MCF 10A (cell line): ENCODE results near the gene OR10G2. TPM values are rescaled to one million over a fixed set of nuclear protein-coding genes. Genes with fewer than 3 reads are reported as not detected.

Experiments
- BruUV-seq: library from RNA; stranded (reverse); fragments of 400-500 nt; replicated peaks from 2 replicates; lab custom pipeline; 2021; lab: Mats Ljungman, UMichigan
- CTCF ChIA-PET: fragments of 300-600 bp; sonication (Branson Sonifier 250); formaldehyde crosslinking; extraction: SDS; loops from one replicate; lab custom pipeline; 2021; ENCODE audit warnings: antibody characterized with exemption, inconsistent platforms; lab: Yijun Ruan, JAX
- POLR2A ChIA-PET: fragments of 300-600, 350-650 bp; sonication (Branson Sonifier 250); formaldehyde crosslinking; extraction: SDS; loops from one replicate; lab custom pipeline; 2020; ENCODE audit warnings: antibody characterized with exemption, inconsistent platforms; lab: Yijun Ruan, JAX
- DNase-seq: peaks from one replicate; pipeline ENCODE4 v3.0.0-alpha.2; 2018; ENCODE audit not compliant: unreplicated experiment
- H3K27ac Mint-ChIP-seq: one replicate; pipeline ENCODE4 v1.8.0; 2022; ENCODE audit warnings: mild to moderate bottlenecking, low read depth, mixed read lengths; ENCODE audit not compliant: unreplicated experiment
- H3K27me3 Mint-ChIP-seq: one replicate; pipeline ENCODE4 v1.8.0; 2022; ENCODE audit warnings: mixed read lengths; ENCODE audit not compliant: insufficient read depth, unreplicated experiment
- H3K36me3 Mint-ChIP-seq: one replicate; pipeline ENCODE4 v1.8.0; 2022; ENCODE audit warnings: mild to moderate bottlenecking, moderate library complexity, mixed read lengths; ENCODE audit not compliant: insufficient read depth, unreplicated experiment
- H3K4me1 Mint-ChIP-seq: one replicate; pipeline ENCODE4 v1.8.0; 2022; ENCODE audit warnings: mixed read lengths; ENCODE audit not compliant: insufficient read depth, unreplicated experiment
- H3K4me3 Mint-ChIP-seq: one replicate; pipeline ENCODE4 v1.8.0; 2022; ENCODE audit warnings: mild to moderate bottlenecking, moderate library complexity, mixed read lengths; ENCODE audit not compliant: unreplicated experiment
- H3K9me3 Mint-ChIP-seq: one replicate; pipeline ENCODE4 v1.8.0; 2022; ENCODE audit warnings: mixed read lengths; ENCODE audit not compliant: unreplicated experiment
- intact Hi-C: fragments of 100-400 bp; cut with micrococcal nuclease; formaldehyde crosslinking; loops from 2 replicates; pipeline ENCODE4 v1.14.1; 2022
- total RNA-seq: library from RNA; stranded (reverse); gene quantifications from 2 replicates; pipeline ENCODE4 v1.2.3, GENCODE V29; 2022
- TF ChIP-seq, protein P1 (sequence below): fragments of 200-600 bp; IDR thresholded peaks from one replicate; pipeline ENCODE4 v1.8.0; 2022; ENCODE audit warnings: antibody characterized with exemption, mild to moderate bottlenecking; ENCODE audit not compliant: unreplicated experiment

The OR10G2 gene
- total RNA-seq, 1 experiment from 2014 or later: not detected

DNA sequence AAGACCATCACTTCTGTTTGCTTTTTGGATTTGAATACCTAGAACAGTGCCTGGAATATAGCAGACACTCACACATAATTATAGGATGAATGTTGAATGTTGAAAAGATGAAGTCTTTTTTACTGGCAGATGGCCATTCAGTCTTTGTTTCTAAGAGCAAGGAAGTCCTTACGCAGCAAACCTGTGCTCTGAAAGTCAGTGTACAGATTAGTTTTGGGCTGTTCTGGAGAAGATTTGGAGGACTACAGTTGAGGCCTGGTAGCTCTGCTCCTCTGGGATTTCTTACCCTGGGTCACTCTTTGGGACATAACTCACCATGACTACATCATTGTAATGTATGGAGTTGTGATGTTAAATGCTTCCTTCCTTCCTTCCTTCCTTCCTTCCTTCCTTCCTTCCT lies 22.2 kb upstream of the OR10G2 start:
- BruUV-seq: no TSS peak
- intact Hi-C loops: no loop called here
- Mint-ChIP-seq H3K27ac (no peak overlapping the region), H3K36me3 (no peaks in the 10 kb centered on the region), H3K9me3 (no peaks in the 10 kb centered on the region), H3K27me3 (peaks cover 30% of the 10 kb centered on the region), H3K4me1 (no peaks in the 10 kb centered on the region), H3K4me3 (no peak overlapping the region)
- ChIA-PET CTCF (no interaction called here), POLR2A (no interaction called here)
- TF ChIP-seq, protein P1, sequence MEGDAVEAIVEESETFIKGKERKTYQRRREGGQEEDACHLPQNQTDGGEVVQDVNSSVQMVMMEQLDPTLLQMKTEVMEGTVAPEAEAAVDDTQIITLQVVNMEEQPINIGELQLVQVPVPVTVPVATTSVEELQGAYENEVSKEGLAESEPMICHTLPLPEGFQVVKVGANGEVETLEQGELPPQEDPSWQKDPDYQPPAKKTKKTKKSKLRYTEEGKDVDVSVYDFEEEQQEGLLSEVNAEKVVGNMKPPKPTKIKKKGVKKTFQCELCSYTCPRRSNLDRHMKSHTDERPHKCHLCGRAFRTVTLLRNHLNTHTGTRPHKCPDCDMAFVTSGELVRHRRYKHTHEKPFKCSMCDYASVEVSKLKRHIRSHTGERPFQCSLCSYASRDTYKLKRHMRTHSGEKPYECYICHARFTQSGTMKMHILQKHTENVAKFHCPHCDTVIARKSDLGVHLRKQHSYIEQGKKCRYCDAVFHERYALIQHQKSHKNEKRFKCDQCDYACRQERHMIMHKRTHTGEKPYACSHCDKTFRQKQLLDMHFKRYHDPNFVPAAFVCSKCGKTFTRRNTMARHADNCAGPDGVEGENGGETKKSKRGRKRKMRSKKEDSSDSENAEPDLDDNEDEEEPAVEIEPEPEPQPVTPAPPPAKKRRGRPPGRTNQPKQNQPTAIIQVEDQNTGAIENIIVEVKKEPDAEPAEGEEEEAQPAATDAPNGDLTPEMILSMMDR: no peak
- DNase-seq: no peak

GRCh38 chr14:21654215-21654614 lies 19.5 kb upstream of the OR10G2 start:
- H3K27me3 Mint-ChIP-seq: peaks cover 46% of the 10 kb centered on the region
- BruUV-seq: no TSS peak
- intact Hi-C loops: no loop called here
- no peak overlapping the region for H3K4me3 Mint-ChIP-seq
- no peaks in the 10 kb centered on the region for H3K9me3 Mint-ChIP-seq
- POLR2A ChIA-PET: interaction anchor here (1.2 kb wide), 1 partner anchor 11 kb away, joined by 4 read pairs; no protein-coding TSS in a partner anchor
- H3K27ac Mint-ChIP-seq: no peak overlapping the region
- CTCF ChIA-PET: interaction anchor here (0.6 kb wide), 2 partner anchors 11 to 429 kb away, joined by 3 read pairs; no protein-coding TSS in a partner anchor
- TF ChIP-seq, protein P1: no peak
- DNase-seq: no peak
- H3K36me3 Mint-ChIP-seq: no peaks in the 10 kb centered on the region
- H3K4me1 Mint-ChIP-seq: no peaks in the 10 kb centered on the region

GRCh38 chr14:21653331-21653885 lies 18.7 kb upstream of the OR10G2 start, which contains the start of gene OR4E2:
Gene OR4E2, plus strand, starts transcription at chr14:21653835. Its CDS starts 11,248 bp downstream, at chr14:21665083.
- H3K27me3 Mint-ChIP-seq: peaks cover 47% of the 10 kb centered on the region
- no peaks in the 10 kb centered on the region for H3K9me3 Mint-ChIP-seq
- TF ChIP-seq, protein P1: no peak
- intact Hi-C loops: no loop called here
- no peak for DNase-seq
- POLR2A ChIA-PET: interaction anchor here (1.2 kb wide), 1 partner anchor 10 kb away, joined by 4 read pairs; no protein-coding TSS in a partner anchor
- H3K4me3 Mint-ChIP-seq: no peak within 1 kb of the TSS
- H3K27ac Mint-ChIP-seq: no peak within 1 kb of the TSS
- H3K36me3 Mint-ChIP-seq: no peaks in the 10 kb centered on the region
- H3K4me1 Mint-ChIP-seq: no peaks in the 10 kb centered on the region
- no TSS peak for BruUV-seq
- CTCF ChIA-PET: interaction anchor here (0.6 to 1.0 kb wide), 2 partner anchors 16 to 430 kb away, joined by 3 read pairs; no protein-coding TSS in a partner anchor

- no peaks in the 10 kb centered on the region for H3K4me1 Mint-ChIP-seq
- CTCF ChIA-PET: interaction anchor here (1.0 kb wide), 1 partner anchor 15 kb away, joined by 3 read pairs; no protein-coding TSS in a partner anchor
- no peak overlapping the region for H3K27ac Mint-ChIP-seq
- H3K4me3 Mint-ChIP-seq: no peak overlapping the region
- DNase-seq: no peak
- BruUV-seq: no TSS peak
- intact Hi-C loops: no loop called here
- H3K27me3 Mint-ChIP-seq: peaks cover 49% of the 10 kb centered on the region
- no peaks in the 10 kb centered on the region for H3K36me3 Mint-ChIP-seq
- no peaks in the 10 kb centered on the region for H3K9me3 Mint-ChIP-seq
- POLR2A ChIA-PET: no interaction called here
- TF ChIP-seq, protein P1: no peak
Measured at GRCh38 chr14:21652209-21652808, 17.6 kb upstream of the OR10G2 start.
